Activated CD8-positive, alpha-beta memory T cell treated with anti-CD3 and anti-CD28 coated beads for 36 hours (primary cell): ENCODE data around the gene BMPR1B. TPM values are rescaled to one million over a fixed set of nuclear protein-coding genes. Genes with fewer than 3 reads are reported as not detected.

Experiments
- CTCF ChIA-PET: fragments of 350-600 bp; sonication (Branson Sonifier 250); formaldehyde crosslinking; loops from one replicate; lab custom pipeline; 2021; ENCODE audit warnings: antibody characterized with exemption; lab: Charles Lee
- POLR2A ChIA-PET: fragments of 350-600 bp; sonication (Branson Sonifier 250); formaldehyde crosslinking; loops from one replicate; lab custom pipeline; 2021; ENCODE audit warnings: antibody characterized with exemption; lab: Charles Lee
- total RNA-seq, 2 experiments: library from RNA; stranded (reverse); gene quantifications; one replicate each; pipeline ENCODE4 v1.2.3, GENCODE V29; 2021

The BMPR1B gene
- not detected for total RNA-seq

- ChIA-PET CTCF (no interaction called here), POLR2A (no interaction called here)
Measured at GRCh38 chr4:94757192-94758140, at the start of gene BMPR1B. Gene BMPR1B (plus strand): TSS chr4:94757955. CDS start chr4:95104425, 346,470 bp downstream.

- ChIA-PET POLR2A (no interaction called here), CTCF (no interaction called here)
Measured at GRCh38 chr4:94711635-94712034, 46.1 kb upstream of the BMPR1B start.

GRCh38 chr4:94714365-94715160, 43.2 kb upstream of the BMPR1B start:
- CTCF ChIA-PET: no interaction called here
- POLR2A ChIA-PET: no interaction called here

- CTCF ChIA-PET: no interaction called here
- POLR2A ChIA-PET: no interaction called here
Measured at GRCh38 chr4:94715726-94716125, 42.0 kb upstream of the BMPR1B start.

- ChIA-PET CTCF (no interaction called here), POLR2A (no interaction called here)
Measured at GRCh38 chr4:94721310-94721709, 36.4 kb upstream of the BMPR1B start.

GRCh38 chr4:94722270-94722669, 35.5 kb upstream of the BMPR1B start:
- CTCF ChIA-PET: no interaction called here
- POLR2A ChIA-PET: no interaction called here

- ChIA-PET CTCF (no interaction called here), POLR2A (no interaction called here)
Measured at GRCh38 chr4:94722748-94723147, 35.0 kb upstream of the BMPR1B start.

GRCh38 chr4:94724016-94724790, 33.6 kb upstream of the BMPR1B start:
- ChIA-PET POLR2A (no interaction called here), CTCF (no interaction called here)

- ChIA-PET CTCF (no interaction called here), POLR2A (no interaction called here)
Measured at GRCh38 chr4:94726524-94727123, 31.1 kb upstream of the BMPR1B start.

- POLR2A ChIA-PET: no interaction called here
- CTCF ChIA-PET: no interaction called here
Measured at GRCh38 chr4:94728056-94728766, 29.5 kb upstream of the BMPR1B start.

- ChIA-PET POLR2A (no interaction called here), CTCF (no interaction called here)
Measured at GRCh38 chr4:94732358-94732698, 25.4 kb upstream of the BMPR1B start.

- ChIA-PET CTCF (no interaction called here), POLR2A (no interaction called here)
Measured at GRCh38 chr4:94739741-94740140, 18.0 kb upstream of the BMPR1B start.

- ChIA-PET CTCF (no interaction called here), POLR2A (no interaction called here)
Measured at GRCh38 chr4:94741304-94741703, 16.5 kb upstream of the BMPR1B start.

- ChIA-PET CTCF (no interaction called here), POLR2A (no interaction called here)
Measured at GRCh38 chr4:94743838-94744237, 13.9 kb upstream of the BMPR1B start.

GRCh38 chr4:94744850-94745249, 12.9 kb upstream of the BMPR1B start:
- CTCF ChIA-PET: no interaction called here
- POLR2A ChIA-PET: no interaction called here

GRCh38 chr4:94746746-94747145, 11.0 kb upstream of the BMPR1B start:
- ChIA-PET POLR2A (no interaction called here), CTCF (no interaction called here)

GRCh38 chr4:94758141-94758699, 465 bp downstream of the BMPR1B start:
- ChIA-PET POLR2A (no interaction called here), CTCF (no interaction called here)

GRCh38 chr4:94758700-94759399, 1.1 kb downstream of the BMPR1B start:
- CTCF ChIA-PET: no interaction called here
- POLR2A ChIA-PET: no interaction called here
